Putamen (tissue), 1 donor: Measurements from ENCODE around the gene CUL7.

ENCODE experiments used
- DNase-seq: peaks from one replicate; pipeline ENCODE4 v3.0.0-alpha.2; 2016; ENCODE audit warnings: low spot score

The CUL7 gene

GRCh38 chr6:43077333-43077809 lies 23.7 kb upstream of the CUL7 start:
- DNase-seq = no peak

GRCh38 chr6:43076464-43077332 lies 23.0 kb upstream of the CUL7 start:
- DNase-seq = no peak

GRCh38 chr6:43075670-43076463 lies 22.2 kb upstream of the CUL7 start, which contains the start of gene PTK7:
PTK7 (plus strand) TSS chr6:43076314; CDS start chr6:43076489, 175 bp downstream.
- DNase-seq = no peak

- no peak for DNase-seq
Observed at GRCh38 chr6:43074847-43075669, 21.4 kb upstream of the CUL7 start.

GRCh38 chr6:43070028-43070632 lies 16.5 kb upstream of the CUL7 start:
- no peak for DNase-seq

GRCh38 chr6:43062818-43063217 lies 9.2 kb upstream of the CUL7 start:
- DNase-seq = no peak

GRCh38 chr6:43061861-43062260 lies 8.2 kb upstream of the CUL7 start:
- no peak for DNase-seq

- DNase-seq = no peak
Observed at GRCh38 chr6:43060755-43061633, 7.3 kb upstream of the CUL7 start.

- DNase-seq = no peak
Observed at GRCh38 chr6:43060034-43060754, 6.5 kb upstream of the CUL7 start.

- peak; percentile 99 for DNase-seq
Observed at GRCh38 chr6:43059168-43060033, 5.8 kb upstream of the CUL7 start, which contains the start of the genes KLC4 and MRPL2. KLC4 (plus strand) TSS chr6:43059631; CDS start chr6:43061336, 1,705 bp downstream. MRPL2 (minus strand) TSS chr6:43059434; CDS start chr6:43059381, 53 bp downstream.

- DNase-seq = no peak
Observed at GRCh38 chr6:43058531-43058930, 4.9 kb upstream of the CUL7 start.

GRCh38 chr6:43055966-43056365 lies 2.3 kb upstream of the CUL7 start:
- DNase-seq = no peak

- DNase-seq = no peak
Observed at GRCh38 chr6:43054206-43054943, 724 bp upstream of the CUL7 start.

- no peak for DNase-seq
Observed at GRCh38 chr6:43052842-43053544, 658 bp downstream of the CUL7 start.

- DNase-seq = no peak
Observed at GRCh38 chr6:43052225-43052841, 1.3 kb downstream of the CUL7 start.

- no peak for DNase-seq
Observed at GRCh38 chr6:43050981-43051380, 2.7 kb downstream of the CUL7 start.

- no peak for DNase-seq
Observed at GRCh38 chr6:43047998-43048397, 5.7 kb downstream of the CUL7 start.
